GM19193 (cell line): ENCODE results near the gene SCUBE1.

ENCODE experiments used
- POLR2A ChIP-seq: IDR thresholded peaks from 4 replicates; pipeline ENCODE4 v1.6.1; 2011; ENCODE audit not compliant: insufficient read depth, insufficient read length; ENCODE audit errors: extremely low read depth

Gene SCUBE1

GRCh38 chr22:43304831-43305590 is 38.2 kb downstream of the SCUBE1 start:
- TF ChIP-seq POLR2A, result no peak

GRCh38 chr22:43303751-43304150 is 39.4 kb downstream of the SCUBE1 start:
- no peak for TF ChIP-seq POLR2A

- TF ChIP-seq POLR2A, result no peak
Observed at GRCh38 chr22:43303166-43303565, 40.0 kb downstream of the SCUBE1 start.

- TF ChIP-seq POLR2A, result no peak
Observed at GRCh38 chr22:43302531-43303041, 40.6 kb downstream of the SCUBE1 start.

GRCh38 chr22:43301866-43302265 is 41.3 kb downstream of the SCUBE1 start:
- no peak for TF ChIP-seq POLR2A

- no peak for TF ChIP-seq POLR2A
Observed at GRCh38 chr22:43300891-43301676, 42.1 kb downstream of the SCUBE1 start.

- no peak for TF ChIP-seq POLR2A
Observed at GRCh38 chr22:43299736-43300135, 43.4 kb downstream of the SCUBE1 start.

GRCh38 chr22:43298062-43298801 is 44.9 kb downstream of the SCUBE1 start:
- TF ChIP-seq POLR2A, result no peak

GRCh38 chr22:43297270-43298061 is 45.7 kb downstream of the SCUBE1 start:
- no peak for TF ChIP-seq POLR2A

GRCh38 chr22:43296276-43296902 is 46.8 kb downstream of the SCUBE1 start:
- TF ChIP-seq POLR2A, result no peak

GRCh38 chr22:43295660-43296059 is 47.5 kb downstream of the SCUBE1 start:
- no peak for TF ChIP-seq POLR2A

GRCh38 chr22:43295173-43295572 is 48.0 kb downstream of the SCUBE1 start:
- no peak for TF ChIP-seq POLR2A

- TF ChIP-seq POLR2A, result no peak
Observed at GRCh38 chr22:43293655-43294392, 49.3 kb downstream of the SCUBE1 start.
